ENCODE measurements around the gene GNGT1.

GNGT1 gene

GRCh38 chr7:93943816-93944540, 37.6 kb downstream of the GNGT1 start:
- DNase-seq = peak in 1 of 2 experiments; percentile 4

GRCh38 chr7:93944673-93945072, 38.3 kb downstream of the GNGT1 start:
- no peak for DNase-seq

GRCh38 chr7:93945083-93945482, 38.7 kb downstream of the GNGT1 start:
- no peak for DNase-seq

GRCh38 chr7:93945756-93946535, 39.6 kb downstream of the GNGT1 start:
- DNase-seq = no peak

GRCh38 chr7:93948106-93948505, 41.7 kb downstream of the GNGT1 start:
- no peak for DNase-seq

GRCh38 chr7:93948873-93949272, 42.5 kb downstream of the GNGT1 start:
- DNase-seq = peak in 1 of 2 experiments; percentile 0

- DNase-seq = no peak
These were observed 43.1 kb downstream of the GNGT1 start for GRCh38 chr7:93949423-93949822.

GRCh38 chr7:93955304-93955703, 48.9 kb downstream of the GNGT1 start:
- DNase-seq = no peak

- no peak for DNase-seq
These were observed 51.4 kb downstream of the GNGT1 start for GRCh38 chr7:93957767-93958166.

GRCh38 chr7:93958216-93958615, 51.8 kb downstream of the GNGT1 start:
- DNase-seq = peak in 1 of 2 experiments; percentile 20

GRCh38 chr7:93958651-93959050, 52.3 kb downstream of the GNGT1 start:
- DNase-seq = no peak
